LoVo (cell line): ENCODE results near the gene MNAT1.
"Not testable (repeated sequence)": the region's sequence is repeated elsewhere in the genome, so short reads cannot be mapped to it uniquely, and the experiment has no call there.

ENCODE experiments used
- DNase-seq: peaks from one replicate; pipeline ENCODE4 v3.0.0-alpha.2; 2016; ENCODE audit warnings: low spot score

The MNAT1 gene

GRCh38 chr14:60805841-60806430 is 71.4 kb downstream of the MNAT1 start:
- no peak for DNase-seq

GRCh38 chr14:60807247-60807646 is 72.7 kb downstream of the MNAT1 start:
- no peak for DNase-seq

GRCh38 chr14:60807971-60808370 is 73.4 kb downstream of the MNAT1 start:
- no peak for DNase-seq

- no peak for DNase-seq
Measured at GRCh38 chr14:60812987-60813386, 78.4 kb downstream of the MNAT1 start.

GRCh38 chr14:60815371-60815770 is 80.8 kb downstream of the MNAT1 start:
- DNase-seq: no peak

- DNase-seq: no peak
Measured at GRCh38 chr14:60817113-60817512, 82.6 kb downstream of the MNAT1 start.

- DNase-seq: no peak
Measured at GRCh38 chr14:60819575-60819974, 85.0 kb downstream of the MNAT1 start.

- DNase-seq: no peak
Measured at GRCh38 chr14:60838601-60839000, 104.0 kb downstream of the MNAT1 start.

GRCh38 chr14:60839057-60839456 is 104.5 kb downstream of the MNAT1 start:
- DNase-seq: no peak

GRCh38 chr14:60839657-60840056 is 105.1 kb downstream of the MNAT1 start:
- DNase-seq: no peak

- DNase-seq: no peak
Measured at GRCh38 chr14:60840313-60840712, 105.8 kb downstream of the MNAT1 start.

GRCh38 chr14:60845523-60845922 is 111.0 kb downstream of the MNAT1 start:
- DNase-seq: no peak

- DNase-seq: no peak
Measured at GRCh38 chr14:60848066-60848465, 113.5 kb downstream of the MNAT1 start.

GRCh38 chr14:60851692-60852091 is 117.1 kb downstream of the MNAT1 start:
- DNase-seq: not testable (repeated sequence)

GRCh38 chr14:60856111-60856510 is 121.5 kb downstream of the MNAT1 start:
- DNase-seq: no peak

- DNase-seq: no peak
Measured at GRCh38 chr14:60859525-60859924, 125.0 kb downstream of the MNAT1 start.

- no peak for DNase-seq
Measured at GRCh38 chr14:60861545-60862140, 127.1 kb downstream of the MNAT1 start.

- peak; percentile 67 for DNase-seq
Measured at GRCh38 chr14:60862283-60862682, 127.7 kb downstream of the MNAT1 start.

- DNase-seq: no peak
Measured at GRCh38 chr14:60863249-60863648, 128.7 kb downstream of the MNAT1 start.

- no peak for DNase-seq
Measured at GRCh38 chr14:60865378-60866127, 131.0 kb downstream of the MNAT1 start.

- no peak for DNase-seq
Measured at GRCh38 chr14:60867503-60868172, 133.1 kb downstream of the MNAT1 start.

- DNase-seq: no peak
Measured at GRCh38 chr14:60878121-60878520, 143.6 kb downstream of the MNAT1 start.

- no peak for DNase-seq
Measured at GRCh38 chr14:60878536-60878935, 144.0 kb downstream of the MNAT1 start.
